Right renal cortex interstitium (tissue), 3 donors: Measurements from ENCODE around the gene MINDY4. TPM values are rescaled to one million over a fixed set of nuclear protein-coding genes. Genes with fewer than 3 reads are reported as not detected.
"Not testable (repeated sequence)": the region's sequence is repeated elsewhere in the genome, so short reads cannot be mapped to it uniquely, and the experiment has no call there.

Experiments
- DNase-seq, 3 donors: peaks; one replicate each; pipeline ENCODE4 v3.0.0-alpha.2; 2013; ENCODE audit warnings: low read depth in 3 of 3, low spot score in 2 of 3
- polyA plus RNA-seq, 3 donors: library from polyadenylated mRNA; unstranded; fragments of 120-200 nt; gene quantifications; one replicate each; pipeline ENCODE4 v1.2.1, GENCODE V29; 2013; ENCODE audit not compliant: insufficient read length in 3 of 3

MINDY4 gene
- polyA plus RNA-seq, 3 donors = 10.7 to 11.4 (median 10.8) TPM

DNA sequence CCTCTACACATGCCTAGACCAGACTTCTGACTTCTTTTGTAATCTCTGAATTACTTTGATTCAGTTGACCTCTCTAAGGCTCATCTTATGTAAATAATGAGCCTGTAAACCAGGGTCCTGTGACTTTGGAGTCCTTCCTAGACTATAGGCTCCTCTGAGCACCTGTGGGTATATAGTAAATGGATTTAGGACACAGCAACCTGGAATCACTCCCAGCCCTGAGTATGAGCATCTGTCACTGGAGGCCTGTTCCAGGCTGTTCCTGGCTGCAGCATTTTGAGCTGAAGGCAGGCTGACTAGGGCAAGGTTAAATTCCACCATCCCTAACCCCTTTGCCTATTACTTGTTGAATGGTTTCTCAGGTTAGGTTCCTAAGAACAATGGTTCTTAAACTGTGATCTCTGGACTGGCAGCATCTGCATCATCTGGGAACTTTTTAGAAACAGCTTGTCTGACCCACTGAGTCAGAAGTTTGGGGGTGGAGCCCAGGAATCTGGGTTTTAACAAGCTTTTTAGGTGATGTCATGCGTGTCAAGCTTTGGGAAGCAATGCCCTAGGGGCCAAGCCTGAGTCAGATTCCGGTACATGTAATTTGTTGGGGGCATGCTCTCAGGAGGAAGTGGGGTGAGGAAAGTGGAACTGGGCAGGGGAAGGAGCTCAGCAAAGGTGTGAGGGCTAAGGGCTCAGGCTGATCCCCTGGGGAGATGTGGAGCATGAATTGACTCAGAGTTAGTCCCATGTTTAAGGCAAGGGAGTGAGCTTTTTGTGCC lies 28.2 kb downstream of the MINDY4 start:
- no peak for DNase-seq

- DNase-seq = no peak
These were observed 28.9 kb downstream of the MINDY4 start for GRCh38 chr7:30799976-30800661.

DNA sequence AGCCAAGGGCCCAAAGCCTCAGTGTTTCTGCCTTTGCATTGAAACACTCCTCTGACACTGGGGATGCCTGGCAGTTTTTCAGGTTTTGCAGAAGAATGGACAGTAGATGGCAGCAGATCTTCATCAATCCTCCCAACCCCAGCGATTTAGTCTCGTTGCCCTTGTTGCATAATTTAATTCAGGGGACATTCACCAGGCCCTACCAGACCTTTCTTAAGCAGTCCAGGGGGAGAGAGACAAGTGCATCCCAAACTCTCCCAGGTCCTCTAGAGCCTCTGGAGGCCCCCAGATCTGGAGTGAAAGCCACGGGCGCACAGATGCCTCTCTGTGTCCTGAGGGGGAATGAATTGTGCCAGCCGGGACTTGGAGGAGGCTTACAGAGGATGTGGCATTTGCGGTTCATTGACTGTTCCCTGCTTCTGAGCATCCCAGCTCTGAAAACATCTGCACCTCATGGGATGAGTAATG lies 29.6 kb downstream of the MINDY4 start:
- DNase-seq = peak; percentile 44 to 66 (median 61)

- no peak for DNase-seq
These were observed 31.6 kb downstream of the MINDY4 start for GRCh38 chr7:30802812-30803211.

GRCh38 chr7:30804078-30804661 lies 33.0 kb downstream of the MINDY4 start:
- DNase-seq = no peak

- no peak for DNase-seq
These were observed 34.0 kb downstream of the MINDY4 start for GRCh38 chr7:30805081-30805691.

DNA sequence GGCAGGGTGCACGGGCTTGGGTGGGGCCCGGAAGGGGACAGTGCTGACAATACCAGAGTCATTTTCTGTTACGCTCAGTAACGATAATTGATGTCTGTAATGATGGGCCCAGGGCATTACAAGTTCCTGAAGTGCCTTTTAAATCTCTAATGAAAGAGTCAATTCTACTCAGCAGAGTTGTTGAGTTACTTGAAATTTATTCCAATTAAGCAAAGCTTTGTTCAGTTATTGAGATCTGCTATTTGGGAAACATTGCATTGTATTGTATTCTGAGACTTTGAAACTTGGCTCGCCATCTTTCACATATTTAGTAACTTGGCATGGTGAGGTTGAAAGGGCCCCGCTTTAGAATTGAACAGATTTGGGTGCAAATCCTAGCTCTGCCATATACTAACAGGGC lies 34.7 kb downstream of the MINDY4 start:
- DNase-seq = no peak

- DNase-seq = not testable (repeated sequence)
These were observed 36.3 kb downstream of the MINDY4 start for GRCh38 chr7:30807477-30807876.

- DNase-seq = not testable (repeated sequence)
These were observed 36.7 kb downstream of the MINDY4 start for GRCh38 chr7:30807941-30808340.

- DNase-seq = no peak
These were observed 39.8 kb downstream of the MINDY4 start for GRCh38 chr7:30810986-30811385.

DNA sequence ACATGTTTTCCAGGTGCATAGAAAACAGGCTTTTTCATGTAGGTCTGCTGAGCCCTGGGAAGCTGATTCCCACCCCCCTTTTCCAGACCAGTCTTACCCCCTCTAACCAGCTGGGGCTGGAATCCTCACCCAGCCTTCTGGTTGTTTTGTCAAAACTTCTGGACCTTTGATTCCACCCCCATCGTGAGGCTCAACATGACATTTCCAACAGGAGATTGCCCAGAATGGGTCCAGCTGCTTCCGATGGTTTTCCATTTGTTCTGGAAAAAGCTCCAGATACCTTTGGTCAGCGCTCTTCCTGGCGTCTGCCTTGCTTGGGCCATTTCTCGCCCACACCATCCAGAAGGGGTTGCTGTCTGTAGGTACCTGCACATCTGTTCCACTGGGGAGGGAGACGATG lies 41.5 kb downstream of the MINDY4 start:
- DNase-seq = no peak

DNA sequence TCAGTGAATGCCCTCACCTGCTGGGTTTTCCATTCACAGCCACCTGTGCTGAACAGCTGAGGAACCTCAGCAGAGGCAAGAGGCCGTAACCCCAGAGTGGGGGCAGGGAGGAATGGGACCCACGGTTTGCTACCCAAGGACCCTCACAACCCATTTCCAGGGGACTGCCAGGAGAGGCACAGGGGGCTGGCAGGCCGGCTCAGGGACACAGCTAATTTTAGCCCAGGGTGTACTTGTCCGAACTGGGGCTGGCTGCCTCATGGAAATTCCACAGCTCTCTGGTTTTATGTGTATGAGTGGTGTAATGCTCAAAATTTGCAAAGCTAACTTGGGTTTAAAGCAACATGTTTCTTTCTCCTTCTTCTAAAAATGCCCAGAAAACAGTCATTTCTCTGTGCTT lies 42.2 kb downstream of the MINDY4 start:
- DNase-seq = no peak

DNA sequence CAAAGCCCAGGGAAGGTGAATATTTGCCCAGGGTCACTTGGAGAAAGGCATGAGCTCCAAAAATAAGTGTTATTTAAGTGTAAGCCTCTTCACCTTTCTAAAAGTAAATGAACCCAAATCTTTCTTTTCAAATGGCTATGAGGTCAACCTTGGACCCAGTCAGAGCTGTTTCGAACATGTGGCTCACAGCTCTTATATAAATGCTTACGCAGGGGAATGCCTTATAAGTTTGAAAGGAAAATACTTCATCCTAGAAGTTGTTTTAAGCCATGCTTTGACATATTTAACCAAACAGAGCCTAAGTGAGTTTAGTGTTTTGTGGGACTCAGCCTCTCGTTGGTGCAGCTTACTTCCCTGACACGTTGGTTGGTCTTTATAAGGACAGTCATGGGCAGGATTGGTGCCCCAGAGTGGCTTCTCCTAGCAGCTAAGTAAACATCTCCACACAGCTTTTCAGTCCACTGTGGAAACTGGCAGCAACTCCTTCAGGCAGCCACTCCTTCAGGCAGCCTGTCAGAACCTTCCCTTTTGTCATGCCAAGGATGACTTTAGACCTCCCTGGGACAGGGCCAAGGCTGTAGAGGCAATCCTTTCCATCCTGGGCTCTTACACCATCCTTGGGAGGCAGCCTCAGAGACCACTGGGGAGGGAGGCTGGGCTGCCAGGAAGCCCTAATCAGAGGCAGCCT lies 43.6 kb downstream of the MINDY4 start:
- DNase-seq = no peak

- DNase-seq = no peak
These were observed 44.2 kb downstream of the MINDY4 start for GRCh38 chr7:30815388-30815854.

DNA sequence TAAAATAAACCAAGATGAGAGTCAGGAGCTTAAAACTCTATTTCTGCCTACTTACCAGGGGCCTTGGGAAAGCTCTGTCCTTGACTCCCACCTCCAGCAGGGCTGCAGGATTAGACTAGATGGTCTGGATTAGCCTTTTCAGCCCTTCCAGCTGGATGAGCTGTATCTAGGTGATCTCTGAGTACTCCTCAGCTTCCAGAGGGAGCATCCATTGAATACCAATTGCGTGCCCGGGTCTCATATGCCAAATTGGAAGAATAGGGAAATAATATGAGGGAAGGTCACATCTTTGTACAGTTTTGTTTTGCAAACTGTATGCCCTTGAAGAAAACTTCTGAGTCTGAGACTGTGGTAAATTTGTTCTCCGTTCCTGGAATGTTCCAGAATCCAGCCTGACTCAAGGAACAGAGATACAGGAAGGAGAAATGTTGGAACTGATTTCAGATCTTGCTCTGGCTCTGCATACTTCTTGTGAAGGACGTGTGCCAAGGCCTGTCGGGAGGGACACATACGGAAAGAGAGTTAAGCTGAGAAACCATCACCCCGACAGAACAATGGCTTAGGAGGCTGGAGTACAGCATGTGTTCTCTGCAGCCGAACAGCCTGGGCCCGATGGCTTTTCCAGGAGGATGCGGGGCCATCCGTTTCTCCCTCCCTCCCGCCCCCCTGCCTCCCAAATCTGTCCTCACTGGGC lies 44.9 kb downstream of the MINDY4 start:
- no peak for DNase-seq

GRCh38 chr7:30816645-30817370 lies 45.6 kb downstream of the MINDY4 start:
- DNase-seq = no peak

DNA sequence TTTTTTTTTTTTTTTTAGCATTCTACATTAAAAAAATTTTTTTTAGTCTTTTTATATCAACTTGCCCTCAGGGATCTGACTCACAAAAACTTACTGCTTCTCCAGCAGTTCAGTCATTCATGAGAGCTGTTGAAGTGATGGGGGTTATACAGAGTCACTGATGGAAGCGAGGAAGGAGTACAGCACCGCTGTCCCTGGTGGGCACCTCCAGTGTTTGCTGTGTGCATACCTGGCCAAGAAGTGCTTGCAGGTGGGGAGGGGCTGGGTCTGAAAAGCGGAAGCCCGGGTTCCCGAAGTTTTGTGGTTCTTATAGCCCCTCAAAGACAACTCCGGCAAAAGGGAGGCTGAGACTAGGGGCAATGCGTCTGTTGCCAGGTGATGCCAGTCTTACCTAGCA lies 46.2 kb downstream of the MINDY4 start:
- no peak for DNase-seq

DNA sequence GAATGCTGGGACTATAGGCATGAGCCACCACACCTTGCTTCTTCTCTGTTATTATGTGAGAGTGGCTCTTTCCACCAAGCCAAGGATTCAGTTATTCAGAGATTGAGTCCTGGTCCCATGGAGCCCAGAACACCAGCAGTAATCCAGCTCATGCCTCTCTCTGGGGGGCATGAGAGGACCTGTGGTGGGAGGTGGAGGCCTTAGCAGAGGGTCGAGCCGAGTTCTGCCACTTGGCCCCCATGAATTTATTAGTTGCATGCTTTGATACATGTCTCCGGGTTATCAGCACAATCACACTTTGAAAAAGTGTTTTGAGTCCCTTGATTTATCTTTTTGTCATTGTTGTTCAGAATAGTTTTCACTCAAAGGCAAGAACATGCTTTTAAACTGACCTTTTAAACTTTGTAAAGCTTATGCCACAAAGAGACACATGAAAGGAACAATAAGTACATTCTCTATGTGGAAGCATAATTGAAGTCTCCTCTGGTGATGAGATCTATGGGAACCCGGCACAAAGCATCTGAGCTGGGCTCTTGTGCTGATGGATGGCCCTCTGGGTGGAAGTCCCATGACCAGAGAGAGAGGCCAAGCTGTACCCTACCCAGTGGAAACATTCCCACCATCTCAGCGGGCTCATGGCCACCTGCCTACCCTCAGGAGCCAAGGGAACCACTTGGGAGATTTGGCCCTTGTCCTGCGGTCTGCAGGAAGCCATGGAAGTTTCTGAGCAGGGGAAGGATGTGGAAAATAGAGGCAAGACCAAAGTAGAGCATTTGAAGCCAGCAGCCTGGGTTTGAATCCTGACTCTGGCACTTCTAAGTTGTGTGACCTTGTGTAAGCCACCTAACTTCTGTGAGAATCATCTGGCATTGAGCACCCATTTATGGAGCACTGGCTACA lies 53.9 kb downstream of the MINDY4 start:
- DNase-seq = no peak
